ENCODE results near the gene DUOX1. TPM values are rescaled to one million over a fixed set of nuclear protein-coding genes. Genes with fewer than 3 reads are reported as not detected.
A peak's percentile ranks its signal among the peaks of the same experiment; 100 is the strongest.

The DUOX1 gene
- total RNA-seq, 1 experiment from 2014 or later, result 1.2 TPM

GRCh38 chr15:45200001-45200798, 70.4 kb downstream of the DUOX1 start:
- H3K4me3 Mint-ChIP-seq (ENCODE audit: low read depth, unreplicated experiment), result no peak overlapping the region
- CTCF ChIA-PET, result interaction anchor here (0.6 to 2.7 kb wide), 13 partner anchors 20 to 225 kb away, joined by 3 to 21 read pairs (median 4); a partner anchor contains a TSS
- no peak overlapping the region for H3K27ac Mint-ChIP-seq (ENCODE audit: unreplicated experiment)
- no peaks in the 10 kb centered on the region for H3K9me3 Mint-ChIP-seq (ENCODE audit: low read depth, unreplicated experiment)
- no peaks in the 10 kb centered on the region for H3K27me3 Mint-ChIP-seq (ENCODE audit: unreplicated experiment)
- BruUV-seq (replicated peaks), result TSS peak; percentile 100
- intact Hi-C loops (cut with micrococcal nuclease; ENCODE audit: unreplicated experiment), result loop anchor here (1.0 kb wide), 1 partner anchor 37 kb away; no protein-coding TSS in a partner anchor
- peak; percentile 93 for DNase-seq
- no peak for TF ChIP-seq CTCF (IDR thresholded peaks at IDR 0.05; ENCODE audit: unreplicated experiment)
- no peaks in the 10 kb centered on the region for H3K4me1 Mint-ChIP-seq (ENCODE audit: low read depth, unreplicated experiment)
- no peaks in the 10 kb centered on the region for H3K36me3 Mint-ChIP-seq (ENCODE audit: insufficient read depth, unreplicated experiment)

GRCh38 chr15:45200799-45201556, 71.2 kb downstream of the DUOX1 start:
- H3K27ac Mint-ChIP-seq (ENCODE audit: unreplicated experiment), result no peak overlapping the region
- no peaks in the 10 kb centered on the region for H3K4me1 Mint-ChIP-seq (ENCODE audit: low read depth, unreplicated experiment)
- TF ChIP-seq CTCF (IDR thresholded peaks at IDR 0.05; ENCODE audit: unreplicated experiment), result no peak
- peak; percentile 85 for DNase-seq
- CTCF ChIA-PET, result interaction anchor here (0.8 to 2.7 kb wide), 11 partner anchors 21 to 201 kb away, joined by 3 to 21 read pairs (median 4); a partner anchor contains a TSS
- no peaks in the 10 kb centered on the region for H3K36me3 Mint-ChIP-seq (ENCODE audit: insufficient read depth, unreplicated experiment)
- no peak overlapping the region for H3K4me3 Mint-ChIP-seq (ENCODE audit: low read depth, unreplicated experiment)
- H3K9me3 Mint-ChIP-seq (ENCODE audit: low read depth, unreplicated experiment), result no peaks in the 10 kb centered on the region
- TSS peak; percentile 99 for BruUV-seq (replicated peaks)
- no peaks in the 10 kb centered on the region for H3K27me3 Mint-ChIP-seq (ENCODE audit: unreplicated experiment)
- intact Hi-C loops (cut with micrococcal nuclease; ENCODE audit: unreplicated experiment), result loop anchor here (1.0 kb wide), 1 partner anchor 38 kb away; no protein-coding TSS in a partner anchor

GRCh38 chr15:45201557-45201859, 71.7 kb downstream of the DUOX1 start:
- no peak for TF ChIP-seq CTCF (IDR thresholded peaks at IDR 0.05; ENCODE audit: unreplicated experiment)
- no peak overlapping the region for H3K27ac Mint-ChIP-seq (ENCODE audit: unreplicated experiment)
- BruUV-seq (replicated peaks), result no TSS peak
- CTCF ChIA-PET, result interaction anchor here (0.8 to 2.7 kb wide), 6 partner anchors 22 to 87 kb away, joined by 4 to 21 read pairs (median 6); no protein-coding TSS in a partner anchor
- DNase-seq, result no peak
- intact Hi-C loops (cut with micrococcal nuclease; ENCODE audit: unreplicated experiment), result no loop called here
- no peaks in the 10 kb centered on the region for H3K9me3 Mint-ChIP-seq (ENCODE audit: low read depth, unreplicated experiment)
- H3K4me1 Mint-ChIP-seq (ENCODE audit: low read depth, unreplicated experiment), result no peaks in the 10 kb centered on the region
- H3K36me3 Mint-ChIP-seq (ENCODE audit: insufficient read depth, unreplicated experiment), result no peaks in the 10 kb centered on the region
- no peaks in the 10 kb centered on the region for H3K27me3 Mint-ChIP-seq (ENCODE audit: unreplicated experiment)
- H3K4me3 Mint-ChIP-seq (ENCODE audit: low read depth, unreplicated experiment), result no peak overlapping the region

- no peak overlapping the region for H3K4me3 Mint-ChIP-seq (ENCODE audit: low read depth, unreplicated experiment)
- H3K27ac Mint-ChIP-seq (ENCODE audit: unreplicated experiment), result no peak overlapping the region
- no peaks in the 10 kb centered on the region for H3K9me3 Mint-ChIP-seq (ENCODE audit: low read depth, unreplicated experiment)
- no peaks in the 10 kb centered on the region for H3K36me3 Mint-ChIP-seq (ENCODE audit: insufficient read depth, unreplicated experiment)
- DNase-seq, result no peak
- intact Hi-C loops (cut with micrococcal nuclease; ENCODE audit: unreplicated experiment), result no loop called here
- H3K27me3 Mint-ChIP-seq (ENCODE audit: unreplicated experiment), result no peaks in the 10 kb centered on the region
- CTCF ChIA-PET, result interaction anchor here (1.5 to 2.7 kb wide), 2 partner anchors 22 to 39 kb away, joined by 4 to 21 read pairs; no protein-coding TSS in a partner anchor
- no TSS peak for BruUV-seq (replicated peaks)
- no peak for TF ChIP-seq CTCF (IDR thresholded peaks at IDR 0.05; ENCODE audit: unreplicated experiment)
- H3K4me1 Mint-ChIP-seq (ENCODE audit: low read depth, unreplicated experiment), result no peaks in the 10 kb centered on the region
Observed at GRCh38 chr15:45201869-45202268, 72.1 kb downstream of the DUOX1 start.

All from Calu3 (cell line).